Sigmoid colon (tissue), 7 donors: ENCODE measurements around the gene PON1. TPM values are rescaled to one million over a fixed set of nuclear protein-coding genes. Genes with fewer than 3 reads are reported as not detected.

Source experiments
- DNase-seq: peaks from one replicate; pipeline ENCODE4 v3.0.0-alpha.2; 2019
- H3K27ac ChIP-seq, 4 donors: fragments of 200-600 bp; sonication (generic); one replicate each; pipeline ENCODE4 v1.5.1; 2016 to 2019; ENCODE audit warnings: mild to moderate bottlenecking in 1 of 4
- H3K27me3 ChIP-seq, 3 donors: fragments of 200-600 bp; sonication (generic); one replicate each; pipeline ENCODE4 v1.5.1; 2019; ENCODE audit warnings: mild to moderate bottlenecking in 1 of 3
- H3K36me3 ChIP-seq, 4 donors: fragments of 200-600 bp; sonication (generic); one replicate each; pipeline ENCODE4 v1.5.1; 2016 to 2019
- H3K4me1 ChIP-seq, 4 donors: fragments of 200-600 bp; sonication (generic); one replicate each; pipeline ENCODE4 v1.5.1; 2017 to 2019
- H3K4me3 ChIP-seq, 4 donors: fragments of 200-600 bp; sonication (generic); one replicate each; pipeline ENCODE4 v1.5.1; 2017 to 2019; ENCODE audit warnings: mild to moderate bottlenecking in 2 of 4, moderate library complexity in 1 of 4
- H3K9me3 ChIP-seq, 4 donors: fragments of 200-600 bp in 3 of 4; sonication (generic) in 3 of 4; one replicate each; pipeline versions ENCODE4 v1.5.1 to v1.6.1; 2013 to 2019
- CTCF ChIP-seq, 4 experiments: fragments of 450-650 bp in 3 of 4; fragments of 200-600 bp in 1 of 4; IDR thresholded peaks; one replicate each; pipeline ENCODE4 v1.5.1; 2016 to 2019; ENCODE audit warnings: antibody characterized with exemption in 4 of 4, mild to moderate bottlenecking in 3 of 4, moderate library complexity in 2 of 4
- EP300 ChIP-seq, 4 donors: sonication (generic); formaldehyde crosslinking; IDR thresholded peaks; one replicate each; pipeline ENCODE4 v1.6.1; 2017; ENCODE audit warnings: antibody characterized with exemption in 4 of 4
- POLR2A ChIP-seq, 2 donors: fragments of 450-650 bp; IDR thresholded peaks; one replicate each; pipeline ENCODE4 v1.6.1; 2016; ENCODE audit warnings: antibody characterized with exemption in 2 of 2, mild to moderate bottlenecking in 2 of 2, moderate library complexity in 2 of 2
- POLR2AphosphoS5 ChIP-seq, 4 donors: sonication (generic); formaldehyde crosslinking; IDR thresholded peaks; one replicate each; pipeline ENCODE4 v1.6.1; 2017; ENCODE audit warnings: antibody characterized with exemption in 4 of 4
- WGBS, 2 donors: extraction: QIAGEN DNeasy Blood & Tissue Kit; methylation state at CpG; one replicate each; pipeline ENCODE4 v1.1.7; 2013; 5-methylcytosine and 5-hydroxymethylcytosine counted together
- intact Hi-C: fragments of 100-400 bp; cut with DNase I; formaldehyde crosslinking; loops from one replicate; pipeline ENCODE4 v1.15.1; 2023
- polyA plus RNA-seq, 3 donors: library from polyadenylated mRNA; stranded (reverse); fragments of 200-250 nt; gene quantifications; one replicate each; pipeline ENCODE4 v1.2.3, GENCODE V29; 2013
- total RNA-seq, 4 donors: library from RNA; depleted of rRNA; stranded (reverse); fragments of >200 nt; gene quantifications; one replicate each; pipeline ENCODE4 v1.1.0, GENCODE V29; 2016
- donor health status: healthy with polysubstance abuse.
- donor health status: Bipolar disorder and iron deficiency.
- donor health status: healthy.

The PON1 gene
- total and polyA plus RNA-seq, 7 donors: 0.16 to 0.19 TPM; not detected in 5

GRCh38 chr7:95327356-95327755 lies 3.0 kb upstream of the PON1 start:
- intact Hi-C loops: no loop called here
- no peaks in the 10 kb centered on the region for H3K36me3 ChIP-seq

GRCh38 chr7:95323410-95324129 lies 762 bp downstream of the PON1 start:
- no peak for DNase-seq
- WGBS, 2 donors: 88 to 89% methylated on average over 9 of the region's 9 CpGs
- H3K9me3 ChIP-seq: peaks cover 0 to 2% (median 0%) of the 10 kb centered on the region in 4 donors
- no peak overlapping the region for H3K27ac ChIP-seq
- no peaks in the 10 kb centered on the region for H3K4me1 ChIP-seq
- H3K4me3 ChIP-seq: no peak overlapping the region
- TF ChIP-seq CTCF (IDR thresholded peaks at IDR 0.05): no peak
- no peak for TF ChIP-seq POLR2AphosphoS5 (IDR thresholded peaks at IDR 0.05)
- no peak for TF ChIP-seq EP300 (IDR thresholded peaks at IDR 0.05)
- TF ChIP-seq POLR2A (IDR thresholded peaks at IDR 0.05): no peak
- H3K36me3 ChIP-seq: no peaks in the 10 kb centered on the region
- intact Hi-C loops: no loop called here
- peaks cover 0 to 17% (median 8%) of the 10 kb centered on the region in 3 donors for H3K27me3 ChIP-seq

More at GRCh38 chr7:95327356-95327755, 3.0 kb upstream of the PON1 start:
- H3K4me1 ChIP-seq: peaks cover 0 to 5% (median 0%) of the 10 kb centered on the region in 4 donors
- peaks cover 0 to 2% (median 0%) of the 10 kb centered on the region in 4 donors for H3K9me3 ChIP-seq
- H3K27me3 ChIP-seq: peaks cover 0 to 17% (median 8%) of the 10 kb centered on the region in 3 donors
- TF ChIP-seq CTCF (IDR thresholded peaks at IDR 0.05) (no peak), POLR2AphosphoS5 (IDR thresholded peaks at IDR 0.05) (no peak), POLR2A (IDR thresholded peaks at IDR 0.05) (no peak), EP300 (IDR thresholded peaks at IDR 0.05) (no peak)
- H3K4me3 ChIP-seq: no peak overlapping the region
- DNase-seq: no peak
- no peak overlapping the region for H3K27ac ChIP-seq
- 85% methylated on average over 3 of the region's 3 CpGs for WGBS, 2 donors

- 89 to 90% methylated on average over 2 of the region's 2 CpGs for WGBS, 2 donors
- Histone ChIP-seq H3K27ac (no peak overlapping the region), H3K4me1 (no peaks in the 10 kb centered on the region), H3K4me3 (no peak overlapping the region), H3K36me3 (no peaks in the 10 kb centered on the region), H3K9me3 (peaks cover 0 to 2% (median 0%) of the 10 kb centered on the region in 4 donors), H3K27me3 (peaks cover 0 to 17% (median 8%) of the 10 kb centered on the region in 3 donors)
- no peak for DNase-seq
- intact Hi-C loops: no loop called here
- TF ChIP-seq CTCF (IDR thresholded peaks at IDR 0.05) (no peak), EP300 (IDR thresholded peaks at IDR 0.05) (no peak), POLR2AphosphoS5 (IDR thresholded peaks at IDR 0.05) (no peak), POLR2A (IDR thresholded peaks at IDR 0.05) (no peak)
Measured at GRCh38 chr7:95322854-95323253, 1.5 kb downstream of the PON1 start.

GRCh38 chr7:95322396-95322795 lies 1.9 kb downstream of the PON1 start:
- H3K9me3 ChIP-seq: peaks cover 0 to 2% (median 0%) of the 10 kb centered on the region in 4 donors
- H3K27ac ChIP-seq: no peak overlapping the region
- WGBS, 2 donors: 79 to 84% methylated on average over 8 of the region's 8 CpGs
- H3K4me1 ChIP-seq: no peaks in the 10 kb centered on the region
- TF ChIP-seq POLR2A (IDR thresholded peaks at IDR 0.05) (no peak), EP300 (IDR thresholded peaks at IDR 0.05) (no peak), CTCF (IDR thresholded peaks at IDR 0.05) (no peak), POLR2AphosphoS5 (IDR thresholded peaks at IDR 0.05) (no peak)
- no peak for DNase-seq
- H3K27me3 ChIP-seq: peaks cover 0 to 17% (median 8%) of the 10 kb centered on the region in 3 donors
- no peak overlapping the region for H3K4me3 ChIP-seq
- H3K36me3 ChIP-seq: no peaks in the 10 kb centered on the region
- intact Hi-C loops: no loop called here
